Mesothelial cell of epicardium (in vitro differentiated cells): ENCODE data around the gene NOC4L. TPM values are rescaled to one million over a fixed set of nuclear protein-coding genes. Genes with fewer than 3 reads are reported as not detected.

ENCODE experiments used
- DNase-seq, 2 experiments: peaks; one replicate each; pipeline ENCODE4 v3.0.0; 2021; ENCODE audit warnings: low spot score in 2 of 2; ENCODE audit not compliant: unreplicated experiment in 2 of 2
- H3K27ac Mint-ChIP-seq: 2 replicates; pipeline ENCODE4 v1.8.0; 2021; ENCODE audit warnings: mixed read lengths
- H3K27me3 Mint-ChIP-seq: 2 replicates; pipeline ENCODE4 v1.8.0; 2021; ENCODE audit warnings: low read depth, mixed read lengths
- H3K36me3 Mint-ChIP-seq: 2 replicates; pipeline ENCODE4 v1.8.0; 2021; ENCODE audit warnings: mixed read lengths
- H3K4me1 Mint-ChIP-seq: 2 replicates; pipeline ENCODE4 v1.8.0; 2021; ENCODE audit warnings: mixed read lengths
- H3K4me3 Mint-ChIP-seq: 2 replicates; pipeline ENCODE4 v1.8.0; 2021; ENCODE audit warnings: mild to moderate bottlenecking, moderate library complexity, mixed read lengths
- H3K9me3 Mint-ChIP-seq: 2 replicates; pipeline ENCODE4 v1.8.0; 2021; ENCODE audit warnings: mixed read lengths
- CTCF ChIP-seq: fragments of 200-600 bp; sonication (generic); IDR thresholded peaks from one replicate; pipeline ENCODE4 v1.5.0; 2021; ENCODE audit warnings: antibody characterized with exemption; ENCODE audit not compliant: unreplicated experiment
- total RNA-seq: library from RNA; stranded (reverse); gene quantifications from 3 replicates; pipeline ENCODE4 v1.2.1, GENCODE V29; 2021

NOC4L gene
- total RNA-seq, 1 donor from 2014 or later, result 25.1 TPM

DNA sequence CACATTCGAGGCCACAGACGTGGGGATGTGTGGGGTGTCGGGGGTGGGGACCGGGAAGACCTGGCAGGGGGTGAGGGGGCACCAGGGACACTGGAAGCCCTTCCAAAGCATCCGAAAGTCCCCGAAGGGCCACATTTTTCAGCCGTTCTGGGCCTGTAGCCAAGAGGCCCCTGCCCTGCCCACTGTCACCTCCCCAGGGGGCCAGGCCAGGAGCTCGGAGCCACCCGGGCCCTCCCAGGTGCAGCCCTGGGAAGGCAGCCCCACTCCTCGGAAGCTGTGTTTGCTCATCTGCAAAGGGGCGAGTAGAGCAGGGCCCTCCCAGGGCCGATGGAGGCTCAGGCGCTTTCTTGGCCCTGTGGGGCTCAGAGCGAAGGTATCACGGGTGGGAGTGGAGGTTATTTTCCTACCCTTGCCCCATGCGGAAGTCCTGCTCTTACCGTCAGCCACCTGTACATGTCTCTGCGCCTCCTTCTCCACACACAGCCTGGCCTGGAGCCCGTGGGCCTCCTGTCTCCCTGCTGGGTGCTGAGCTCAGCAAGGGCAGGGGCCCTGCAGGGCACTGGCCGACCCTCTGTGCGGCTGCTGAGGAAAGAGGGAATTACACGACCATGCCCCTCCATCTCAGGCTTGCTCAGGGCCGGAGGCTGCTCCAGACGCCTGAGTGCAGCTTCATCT, 27.2 kb downstream of the NOC4L start:
- no peak overlapping the region for H3K27ac Mint-ChIP-seq
- no peaks in the 10 kb centered on the region for H3K9me3 Mint-ChIP-seq
- H3K36me3 Mint-ChIP-seq, result no peaks in the 10 kb centered on the region
- peaks cover 40% of the 10 kb centered on the region for H3K27me3 Mint-ChIP-seq
- peaks cover 21% of the 10 kb centered on the region for H3K4me1 Mint-ChIP-seq
- TF ChIP-seq CTCF, result no peak
- no peak overlapping the region for H3K4me3 Mint-ChIP-seq
- DNase-seq, result no peak

DNA sequence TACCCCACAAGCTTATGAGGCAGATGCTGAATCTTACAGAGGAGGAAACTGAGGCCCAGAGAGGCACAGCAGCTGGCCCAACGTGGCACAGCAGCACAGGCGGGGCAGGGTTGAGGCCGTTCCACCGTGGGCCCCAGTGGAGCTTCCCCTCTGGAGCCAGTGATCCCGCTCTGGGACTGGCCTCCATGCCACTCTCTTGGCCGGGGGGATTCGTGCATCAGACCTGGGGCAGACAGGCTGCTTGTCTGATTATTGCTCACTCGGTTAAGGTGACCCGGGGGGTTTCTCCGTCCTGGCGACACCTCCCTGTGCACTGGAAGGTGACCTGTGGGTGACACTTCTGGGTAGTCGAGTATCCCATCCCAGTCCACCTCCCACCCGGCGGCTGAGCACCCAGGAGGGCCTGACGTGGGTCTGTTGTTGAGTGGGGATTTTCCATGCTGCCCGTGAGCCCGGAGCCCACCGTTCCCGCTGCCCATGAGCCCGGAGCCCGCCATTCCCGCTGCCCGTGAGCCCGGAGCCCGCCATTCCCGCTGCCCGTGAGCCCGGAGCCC, 27.8 kb downstream of the NOC4L start:
- H3K9me3 Mint-ChIP-seq, result no peaks in the 10 kb centered on the region
- H3K36me3 Mint-ChIP-seq, result no peaks in the 10 kb centered on the region
- H3K4me1 Mint-ChIP-seq, result peaks cover 21% of the 10 kb centered on the region
- H3K27me3 Mint-ChIP-seq, result peaks cover 44% of the 10 kb centered on the region
- H3K27ac Mint-ChIP-seq, result no peak overlapping the region
- H3K4me3 Mint-ChIP-seq, result no peak overlapping the region
- peak in 1 of 2 experiments; percentile 11 for DNase-seq
- TF ChIP-seq CTCF, result no peak

GRCh38 chr12:132172619-132173018, 28.4 kb downstream of the NOC4L start:
- no peak for DNase-seq
- no peak for TF ChIP-seq CTCF
- peaks cover 21% of the 10 kb centered on the region for H3K4me1 Mint-ChIP-seq
- H3K36me3 Mint-ChIP-seq, result no peaks in the 10 kb centered on the region
- no peaks in the 10 kb centered on the region for H3K9me3 Mint-ChIP-seq
- H3K27ac Mint-ChIP-seq, result no peak overlapping the region
- peaks cover 46% of the 10 kb centered on the region for H3K27me3 Mint-ChIP-seq
- H3K4me3 Mint-ChIP-seq, result no peak overlapping the region

GRCh38 chr12:132173135-132174014, 29.1 kb downstream of the NOC4L start:
- H3K9me3 Mint-ChIP-seq, result no peaks in the 10 kb centered on the region
- no peaks in the 10 kb centered on the region for H3K36me3 Mint-ChIP-seq
- TF ChIP-seq CTCF, result no peak
- peaks cover 48% of the 10 kb centered on the region for H3K27me3 Mint-ChIP-seq
- no peak overlapping the region for H3K4me3 Mint-ChIP-seq
- H3K4me1 Mint-ChIP-seq, result peaks cover 21% of the 10 kb centered on the region
- DNase-seq, result peak in 1 of 2 experiments; percentile 14
- no peak overlapping the region for H3K27ac Mint-ChIP-seq

- DNase-seq, result no peak
- no peak overlapping the region for H3K4me3 Mint-ChIP-seq
- peaks cover 56% of the 10 kb centered on the region for H3K27me3 Mint-ChIP-seq
- TF ChIP-seq CTCF, result no peak
- no peaks in the 10 kb centered on the region for H3K9me3 Mint-ChIP-seq
- H3K27ac Mint-ChIP-seq, result no peak overlapping the region
- H3K36me3 Mint-ChIP-seq, result no peaks in the 10 kb centered on the region
- H3K4me1 Mint-ChIP-seq, result peaks cover 21% of the 10 kb centered on the region
Measured at GRCh38 chr12:132174015-132174838, 30.0 kb downstream of the NOC4L start.
